Bronchial epithelial cell (primary cell): ENCODE results near the gene SCAMP4. TPM values are rescaled to one million over a fixed set of nuclear protein-coding genes. Genes with fewer than 3 reads are reported as not detected.

Experiments used
- DNase-seq: peaks from one replicate; pipeline ENCODE4 v3.0.0-alpha.2; 2010; ENCODE audit warnings: low read depth
- FAIRE-seq: peaks from 2 replicates; lab custom pipeline; 2011; peaks lifted over from hg19 to GRCh38; lab: Jason Lieb, UNC
- H3K27me3 ChIP-seq: 2 replicates; pipeline ENCODE4 v1.5.1; 2011; ENCODE audit warnings: low read length; ENCODE audit not compliant: control insufficient read depth, insufficient read depth
- H3K36me3 ChIP-seq: 2 replicates; pipeline ENCODE4 v1.5.1; 2011; ENCODE audit warnings: low read length; ENCODE audit not compliant: control insufficient read depth, insufficient read depth
- H3K4me3 ChIP-seq: 2 replicates; pipeline ENCODE4 v1.5.1; 2011; ENCODE audit warnings: mild to moderate bottlenecking, low read depth, low read length, control low read depth
- total RNA-seq: library from RNA; depleted of rRNA; stranded (reverse); fragments of >200 nt; gene quantifications from 2 replicates; pipeline ENCODE4 v1.2.1, GENCODE V29; 2014
- TF ChIP-seq, protein P1 (sequence below): IDR thresholded peaks from 2 replicates; pipeline ENCODE4 v1.5.1; 2011; ENCODE audit warnings: mild to moderate bottlenecking, moderate library complexity, low read length, control low read depth, inconsistent platforms; ENCODE audit not compliant: insufficient read depth, severe bottlenecking

The SCAMP4 gene
- total RNA-seq, 1 donor from 2014 or later = 14.2 TPM

DNA sequence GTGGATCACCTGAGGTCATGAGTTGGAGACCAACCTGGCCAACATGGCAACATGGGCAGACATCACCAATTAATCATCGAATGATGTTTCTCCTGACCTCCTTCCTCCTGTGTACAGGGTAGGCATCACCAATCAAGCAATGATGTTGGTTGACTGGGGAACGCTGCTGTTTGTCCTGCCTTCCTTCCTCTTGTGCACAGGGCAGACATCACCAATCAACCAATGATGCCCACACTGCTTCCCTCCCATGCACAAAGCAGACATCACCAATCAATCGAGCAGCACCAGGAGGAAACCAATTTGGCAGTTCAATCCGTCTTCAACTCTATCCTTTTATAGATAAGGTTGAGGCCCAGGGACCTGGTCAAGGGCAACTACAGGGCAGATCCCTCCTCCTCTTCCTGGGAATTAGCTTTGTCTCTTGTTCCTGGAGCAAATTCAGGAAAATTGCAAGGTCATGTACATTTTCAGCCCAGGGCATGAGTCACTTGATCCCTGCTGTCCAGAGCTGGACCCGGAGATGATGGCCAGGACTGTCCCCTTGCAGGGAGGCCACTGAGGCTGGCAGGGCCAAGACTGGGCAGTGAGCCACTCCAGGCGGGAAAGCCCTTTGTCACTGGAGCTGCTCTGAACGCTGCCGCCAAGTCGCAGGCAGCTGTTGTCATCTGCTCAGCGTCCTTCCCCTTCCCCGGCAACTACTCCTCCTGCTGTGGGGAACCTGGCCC is 30.4 kb downstream of the SCAMP4 start:
- DNase-seq = peak; percentile 21

DNA sequence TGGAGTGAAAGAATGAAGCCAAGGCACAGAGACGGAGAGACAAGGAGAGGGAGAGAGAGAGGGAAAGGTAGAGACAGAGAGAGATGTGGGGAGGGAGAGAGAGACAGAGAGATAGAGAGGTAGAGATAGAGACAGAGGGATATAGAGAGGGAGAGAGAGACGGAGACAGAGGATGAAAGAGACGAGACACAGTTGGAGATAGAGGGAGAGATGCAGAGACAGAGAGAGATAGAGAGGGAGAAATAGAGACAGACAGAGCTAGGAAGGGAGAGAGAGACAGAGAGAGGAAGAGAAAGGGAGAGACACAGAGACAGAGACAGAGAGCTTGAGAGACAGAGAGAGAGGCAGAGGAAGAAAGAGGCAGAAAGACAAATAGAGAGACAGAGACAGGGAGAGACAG is 31.2 kb downstream of the SCAMP4 start:
- H3K36me3 ChIP-seq = no peaks in the 10 kb centered on the region
- no peak overlapping the region for H3K4me3 ChIP-seq
- no peaks in the 10 kb centered on the region for H3K27me3 ChIP-seq
- FAIRE-seq (no peak), DNase-seq (no peak)
- TF ChIP-seq, protein P1, sequence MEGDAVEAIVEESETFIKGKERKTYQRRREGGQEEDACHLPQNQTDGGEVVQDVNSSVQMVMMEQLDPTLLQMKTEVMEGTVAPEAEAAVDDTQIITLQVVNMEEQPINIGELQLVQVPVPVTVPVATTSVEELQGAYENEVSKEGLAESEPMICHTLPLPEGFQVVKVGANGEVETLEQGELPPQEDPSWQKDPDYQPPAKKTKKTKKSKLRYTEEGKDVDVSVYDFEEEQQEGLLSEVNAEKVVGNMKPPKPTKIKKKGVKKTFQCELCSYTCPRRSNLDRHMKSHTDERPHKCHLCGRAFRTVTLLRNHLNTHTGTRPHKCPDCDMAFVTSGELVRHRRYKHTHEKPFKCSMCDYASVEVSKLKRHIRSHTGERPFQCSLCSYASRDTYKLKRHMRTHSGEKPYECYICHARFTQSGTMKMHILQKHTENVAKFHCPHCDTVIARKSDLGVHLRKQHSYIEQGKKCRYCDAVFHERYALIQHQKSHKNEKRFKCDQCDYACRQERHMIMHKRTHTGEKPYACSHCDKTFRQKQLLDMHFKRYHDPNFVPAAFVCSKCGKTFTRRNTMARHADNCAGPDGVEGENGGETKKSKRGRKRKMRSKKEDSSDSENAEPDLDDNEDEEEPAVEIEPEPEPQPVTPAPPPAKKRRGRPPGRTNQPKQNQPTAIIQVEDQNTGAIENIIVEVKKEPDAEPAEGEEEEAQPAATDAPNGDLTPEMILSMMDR = no peak

More for the DNA sequence above, 30.4 kb downstream of the SCAMP4 start:
- peak; percentile 72 for FAIRE-seq
- Histone ChIP-seq H3K27me3 (no peaks in the 10 kb centered on the region), H3K4me3 (no peak overlapping the region), H3K36me3 (no peaks in the 10 kb centered on the region)
- TF ChIP-seq, protein P1 = no peak

DNA sequence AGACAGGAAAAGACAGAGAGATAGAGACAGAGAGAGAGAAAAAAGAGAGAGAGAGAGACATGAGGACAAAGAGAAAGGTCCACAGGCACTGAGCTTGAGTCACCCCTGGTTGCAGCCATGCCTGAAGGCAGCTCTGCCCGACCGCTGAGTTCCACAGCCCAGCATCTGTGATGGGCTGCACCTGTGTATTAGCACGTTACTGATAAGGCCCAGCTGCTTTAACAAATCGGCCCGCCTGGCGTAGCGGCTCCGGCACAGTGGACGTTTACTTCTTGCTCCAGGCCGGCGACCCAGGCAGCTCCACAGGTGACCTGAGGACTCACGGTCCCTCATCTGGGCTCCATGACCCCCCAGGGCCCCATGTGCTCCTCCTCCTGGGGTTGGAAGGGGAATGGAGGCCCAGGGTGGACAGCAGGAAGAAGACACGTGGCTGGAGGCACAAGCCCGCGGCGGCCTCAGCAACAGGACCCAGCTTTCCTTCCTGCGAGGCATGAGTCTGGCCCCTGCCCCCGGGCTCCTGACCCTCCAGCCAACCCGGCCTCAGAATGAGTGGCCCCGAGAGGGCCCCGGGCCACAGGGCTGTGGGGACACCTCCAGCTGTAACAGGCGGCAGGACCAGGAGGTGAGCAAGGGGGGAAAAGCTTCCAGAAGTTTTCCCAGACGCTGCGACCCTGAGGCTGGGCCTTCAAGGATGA is 31.9 kb downstream of the SCAMP4 start:
- no peaks in the 10 kb centered on the region for H3K27me3 ChIP-seq
- DNase-seq = no peak
- FAIRE-seq = no peak
- H3K4me3 ChIP-seq = no peak overlapping the region
- H3K36me3 ChIP-seq = no peaks in the 10 kb centered on the region
- TF ChIP-seq, protein P1 = no peak

DNA sequence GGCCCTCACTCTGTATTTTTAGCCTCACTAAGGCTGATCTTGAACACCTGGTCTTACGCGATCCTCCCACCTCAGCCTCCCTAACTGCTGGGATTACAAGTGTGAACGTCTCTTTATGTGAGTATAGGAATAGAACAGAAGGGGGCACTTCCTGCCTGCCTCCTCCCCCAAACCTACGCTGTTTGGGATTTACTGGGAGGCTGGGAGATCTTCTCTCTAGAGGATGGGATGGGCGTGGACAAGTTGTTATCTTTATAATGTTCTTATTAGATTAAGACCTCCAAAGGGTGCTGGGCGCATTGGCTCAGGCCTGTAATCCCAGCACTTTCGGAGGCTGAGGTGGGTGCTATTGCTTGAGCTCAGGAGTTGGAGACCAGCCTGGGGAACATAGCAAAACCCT is 32.9 kb downstream of the SCAMP4 start:
- no peak for FAIRE-seq
- H3K4me3 ChIP-seq = no peak overlapping the region
- TF ChIP-seq, protein P1 = no peak
- no peak for DNase-seq
- no peaks in the 10 kb centered on the region for H3K36me3 ChIP-seq
- no peaks in the 10 kb centered on the region for H3K27me3 ChIP-seq

DNA sequence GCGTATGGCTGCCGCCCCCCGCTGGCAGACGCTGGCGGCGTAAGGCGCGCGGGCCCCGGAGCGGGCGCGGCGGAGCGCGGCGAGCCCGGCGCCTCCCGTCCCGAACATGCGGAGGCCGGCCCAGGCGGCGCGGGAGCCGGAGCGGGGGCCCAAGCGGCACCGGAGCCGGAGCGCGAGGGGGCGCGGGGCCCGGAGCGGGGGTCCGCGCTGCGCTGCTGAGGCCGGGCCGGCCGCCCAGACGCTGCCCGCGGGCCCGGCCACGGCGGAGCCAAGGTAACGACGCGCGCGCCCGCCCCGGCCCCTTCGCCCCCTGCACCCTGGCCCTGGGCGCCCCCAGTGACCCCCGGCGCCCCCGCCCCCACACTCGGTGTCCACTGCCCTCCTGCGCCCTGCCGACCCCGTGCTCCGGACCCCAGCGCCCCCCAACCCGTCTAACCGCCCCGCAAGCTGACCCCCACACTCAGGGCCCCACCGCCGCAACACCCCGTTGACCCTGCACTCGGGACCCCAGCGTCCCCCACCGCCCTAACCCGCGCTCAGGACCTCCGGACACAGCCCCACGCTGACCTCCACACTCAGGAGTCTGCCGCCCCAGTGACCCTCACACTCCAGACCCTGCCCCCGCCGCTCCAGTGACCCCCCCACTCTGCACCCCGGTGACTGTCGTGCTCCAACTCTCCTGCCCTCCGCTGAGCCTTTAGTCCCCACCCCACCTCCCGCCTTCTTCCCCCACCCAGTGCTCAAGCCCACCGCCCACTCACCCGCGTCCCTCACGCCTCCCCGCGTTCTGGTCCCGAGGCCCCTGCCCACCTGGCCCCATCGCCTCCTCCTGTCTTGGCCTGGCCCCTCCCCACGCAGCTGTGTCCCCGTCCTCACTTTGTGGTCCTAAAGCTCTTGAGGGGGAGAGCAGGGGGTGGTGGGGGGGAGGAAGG is 36.2 kb downstream of the SCAMP4 start, which contains the start of gene CSNK1G2:
TSS of gene CSNK1G2 (plus strand) at position 27 of the 932 bp plus-strand sequence. CDS start 28,601 bp downstream, outside the sequence.
- H3K4me3 ChIP-seq = peak within 1 kb of the TSS; percentile 95
- TF ChIP-seq, protein P1 = no peak
- DNase-seq (no peak), FAIRE-seq (no peak)
- H3K36me3 ChIP-seq = no peaks in the 10 kb centered on the region
- H3K27me3 ChIP-seq = no peaks in the 10 kb centered on the region
